Upper lobe of left lung (tissue), 6 donors: ENCODE data around the gene RBM28. TPM values are rescaled to one million over a fixed set of nuclear protein-coding genes. Genes with fewer than 3 reads are reported as not detected.
A peak's percentile ranks its signal among the peaks of the same experiment; 100 is the strongest.

ENCODE experiments used
- ATAC-seq, 2 donors: fragments of 200-7000 bp; cut with Tn5 transposase; one replicate each; pipeline ENCODE4 v1.9.1; 2022; ENCODE audit warnings: mild to moderate bottlenecking in 2 of 2, moderate library complexity in 2 of 2; ENCODE audit not compliant: low FRiP score in 2 of 2
- DNase-seq, 2 donors: peaks; one replicate each; pipeline ENCODE4 v3.0.0-alpha.2; 2019 to 2020
- H3K27ac ChIP-seq, 4 donors: fragments of 200-600 bp; sonication (generic); one replicate each; pipeline ENCODE4 v1.5.1; 2016 to 2019
- H3K27me3 ChIP-seq, 4 donors: fragments of 200-600 bp; sonication (generic); one replicate each; pipeline ENCODE4 v1.5.1; 2017 to 2019
- H3K36me3 ChIP-seq, 4 donors: fragments of 200-600 bp; sonication (generic); one replicate each; pipeline ENCODE4 v1.5.1; 2016 to 2019
- H3K4me1 ChIP-seq, 4 donors: fragments of 200-600 bp; sonication (generic); one replicate each; pipeline ENCODE4 v1.5.1; 2018 to 2019
- H3K4me3 ChIP-seq, 4 donors: fragments of 200-600 bp; sonication (generic); one replicate each; pipeline ENCODE4 v1.5.1; 2017 to 2019; ENCODE audit warnings: mild to moderate bottlenecking in 2 of 4, moderate library complexity in 1 of 4
- H3K9me3 ChIP-seq, 4 donors: fragments of 200-600 bp; sonication (generic); one replicate each; pipeline ENCODE4 v1.5.1; 2018 to 2019
- EP300 ChIP-seq, 4 donors: sonication (generic); formaldehyde crosslinking; IDR thresholded peaks; one replicate each; pipeline ENCODE4 v1.5.1; 2017; ENCODE audit warnings: antibody characterized with exemption in 4 of 4, control low read depth in 2 of 4
- POLR2A ChIP-seq, 4 donors: fragments of 450-650 bp; IDR thresholded peaks; one replicate each; pipeline ENCODE4 v1.5.1; 2016 to 2017; ENCODE audit warnings: antibody characterized with exemption in 4 of 4, mild to moderate bottlenecking in 2 of 4
- POLR2AphosphoS5 ChIP-seq, 2 donors: sonication (generic); formaldehyde crosslinking; IDR thresholded peaks; one replicate each; pipeline ENCODE4 v1.5.1; 2017; ENCODE audit warnings: antibody characterized with exemption in 2 of 2
- WGBS, 2 donors: methylation state at CpG; one replicate each; pipeline ENCODE4 v1.1.5; 2017 to 2018; 5-methylcytosine and 5-hydroxymethylcytosine counted together
- total RNA-seq, 6 donors: library from RNA; depleted of rRNA in 4 of 6; stranded (reverse); fragments of >200 nt in 4 of 6; gene quantifications; one replicate each; pipeline versions ENCODE4 v1.1.0 to v1.2.1, GENCODE V29; 2016 to 2021
- TF ChIP-seq, protein P1 (sequence below), 6 experiments: fragments of 450-650 bp in 4 of 6; fragments of 200-600 bp in 2 of 6; sonication (generic) in 2 of 6; IDR thresholded peaks; one replicate each; pipeline ENCODE4 v1.5.1; 2016 to 2019; ENCODE audit warnings: antibody characterized with exemption in 6 of 6
- donor health status: DM: no; HTN: no; CAD: no; lungs with moderate emphysema.
- donor health status: DM: no; HTN: yes; CAD: no; lungs with severe emphysema.

RBM28 gene
- total RNA-seq, 6 donors from 2014 or later = 20.1 to 108 (median 29.4) TPM

- Histone ChIP-seq H3K27me3 (peaks cover 0 to 19% (median 6%) of the 10 kb centered on the region in 4 donors), H3K9me3 (peaks cover 0 to 3% (median under 1%) of the 10 kb centered on the region in 4 donors), H3K27ac (no peak overlapping the region), H3K36me3 (no peaks in the 10 kb centered on the region), H3K4me3 (no peak overlapping the region), H3K4me1 (peaks cover 7 to 17% (median 15%) of the 10 kb centered on the region in 4 donors)
- no peak for DNase-seq
- 78 to 85% methylated on average over 4 of the region's 4 CpGs for WGBS, 2 donors
- ATAC-seq = no peak
- TF ChIP-seq POLR2AphosphoS5 (IDR thresholded peaks at IDR 0.05) (no peak), EP300 (IDR thresholded peaks at IDR 0.05) (no peak), POLR2A (IDR thresholded peaks at IDR 0.05) (no peak)
- TF ChIP-seq, protein P1, sequence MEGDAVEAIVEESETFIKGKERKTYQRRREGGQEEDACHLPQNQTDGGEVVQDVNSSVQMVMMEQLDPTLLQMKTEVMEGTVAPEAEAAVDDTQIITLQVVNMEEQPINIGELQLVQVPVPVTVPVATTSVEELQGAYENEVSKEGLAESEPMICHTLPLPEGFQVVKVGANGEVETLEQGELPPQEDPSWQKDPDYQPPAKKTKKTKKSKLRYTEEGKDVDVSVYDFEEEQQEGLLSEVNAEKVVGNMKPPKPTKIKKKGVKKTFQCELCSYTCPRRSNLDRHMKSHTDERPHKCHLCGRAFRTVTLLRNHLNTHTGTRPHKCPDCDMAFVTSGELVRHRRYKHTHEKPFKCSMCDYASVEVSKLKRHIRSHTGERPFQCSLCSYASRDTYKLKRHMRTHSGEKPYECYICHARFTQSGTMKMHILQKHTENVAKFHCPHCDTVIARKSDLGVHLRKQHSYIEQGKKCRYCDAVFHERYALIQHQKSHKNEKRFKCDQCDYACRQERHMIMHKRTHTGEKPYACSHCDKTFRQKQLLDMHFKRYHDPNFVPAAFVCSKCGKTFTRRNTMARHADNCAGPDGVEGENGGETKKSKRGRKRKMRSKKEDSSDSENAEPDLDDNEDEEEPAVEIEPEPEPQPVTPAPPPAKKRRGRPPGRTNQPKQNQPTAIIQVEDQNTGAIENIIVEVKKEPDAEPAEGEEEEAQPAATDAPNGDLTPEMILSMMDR (IDR thresholded peaks at IDR 0.05) = no peak
Observed at GRCh38 chr7:128274246-128274883, 69.3 kb downstream of the RBM28 start.

DNA sequence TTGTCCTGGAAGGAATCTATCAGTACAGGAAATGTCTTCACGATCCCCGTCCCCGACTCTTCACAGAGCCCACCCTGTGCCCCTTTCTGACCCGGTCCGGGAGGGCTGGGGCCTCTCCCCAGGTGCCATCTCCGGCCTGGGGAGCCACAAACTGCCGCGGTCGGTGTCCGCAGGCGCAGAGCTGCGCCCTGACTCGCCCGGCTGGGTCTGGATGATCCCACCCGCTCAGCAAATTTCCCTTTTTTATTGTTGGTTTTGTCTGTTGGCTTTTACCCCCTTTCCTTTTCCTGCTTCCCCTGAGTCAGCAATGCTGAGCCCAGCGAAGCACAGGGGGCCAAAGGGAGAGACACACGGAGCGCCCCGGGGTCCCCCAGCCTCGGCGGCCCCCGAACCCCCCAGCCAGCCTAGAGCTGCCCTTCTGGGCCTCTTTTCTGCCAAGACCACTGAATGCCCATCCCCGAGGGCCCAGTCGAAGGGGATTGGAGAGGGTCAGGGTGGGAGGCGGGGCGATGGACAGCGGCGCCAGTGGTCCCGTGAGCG is 71.7 kb downstream of the RBM28 start:
- H3K27me3 ChIP-seq = peaks cover 0 to 19% (median 6%) of the 10 kb centered on the region in 4 donors
- 26 to 31% methylated on average over 29 to 30 of the region's 30 CpGs for WGBS, 2 donors
- H3K9me3 ChIP-seq = no peaks in the 10 kb centered on the region
- no peak overlapping the region for H3K27ac ChIP-seq
- no peak for TF ChIP-seq EP300 (IDR thresholded peaks at IDR 0.05)
- TF ChIP-seq POLR2AphosphoS5 (IDR thresholded peaks at IDR 0.05) = no peak
- no peak for TF ChIP-seq POLR2A (IDR thresholded peaks at IDR 0.05)
- TF ChIP-seq, protein P1 (IDR thresholded peaks at IDR 0.05) = no peak
- H3K4me3 ChIP-seq = peak overlapping the region in 3 of 4 donors; percentile 17 to 41 (median 18)
- ATAC-seq (peak in 1 of 2 donors; percentile 6), DNase-seq (peak in 1 of 2 donors; percentile 58)
- H3K36me3 ChIP-seq = no peaks in the 10 kb centered on the region
- H3K4me1 ChIP-seq = peaks cover 7 to 17% (median 15%) of the 10 kb centered on the region in 4 donors

- TF ChIP-seq POLR2AphosphoS5 (IDR thresholded peaks at IDR 0.05) (no peak), EP300 (IDR thresholded peaks at IDR 0.05) (no peak), POLR2A (IDR thresholded peaks at IDR 0.05) (no peak)
- TF ChIP-seq, protein P1 (IDR thresholded peaks at IDR 0.05) = no peak
- peak; percentile 19 to 44 for ATAC-seq
- no peak overlapping the region for H3K27ac ChIP-seq
Observed at GRCh38 chr7:128271471-128271941, 72.2 kb downstream of the RBM28 start.

DNA sequence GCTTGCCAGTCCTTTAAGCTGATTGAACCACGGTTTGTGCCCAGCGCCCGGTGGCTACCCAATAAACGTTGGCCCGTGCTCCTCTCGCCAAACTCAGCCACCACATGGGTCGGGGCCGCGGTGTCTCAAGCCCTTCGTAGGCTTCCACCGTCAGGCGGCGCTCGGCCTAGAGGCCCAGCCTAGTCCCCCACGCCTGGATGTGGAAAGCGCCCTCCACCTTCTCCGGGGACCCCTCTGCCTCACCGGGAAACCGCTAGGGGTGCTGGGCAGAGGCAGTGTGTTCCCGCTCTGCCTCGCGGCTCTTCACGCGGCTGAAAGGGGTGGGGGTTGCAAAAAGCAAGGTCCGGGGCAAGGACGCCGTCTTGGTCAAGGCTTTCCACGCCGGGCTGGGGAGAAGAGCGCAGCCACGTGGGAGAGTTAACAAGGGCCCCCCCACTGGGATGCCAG is 72.9 kb downstream of the RBM28 start:
- WGBS, 2 donors = 29 to 33% methylated on average over 13 to 31 of the region's 31 CpGs
- peak in 1 of 2 donors; percentile 19 for ATAC-seq
- Histone ChIP-seq H3K4me3 (peak overlapping the region in 1 of 4 donors; percentile 41), H3K27me3 (peaks cover 0 to 19% (median 6%) of the 10 kb centered on the region in 4 donors), H3K9me3 (no peaks in the 10 kb centered on the region), H3K4me1 (peaks cover 7 to 20% (median 16%) of the 10 kb centered on the region in 4 donors), H3K36me3 (no peaks in the 10 kb centered on the region), H3K27ac (no peak overlapping the region)
- no peak for TF ChIP-seq POLR2A (IDR thresholded peaks at IDR 0.05)
- no peak for TF ChIP-seq EP300 (IDR thresholded peaks at IDR 0.05)
- TF ChIP-seq POLR2AphosphoS5 (IDR thresholded peaks at IDR 0.05) = no peak
- TF ChIP-seq, protein P1 (IDR thresholded peaks at IDR 0.05) = no peak
- DNase-seq = peak in 1 of 2 donors; percentile 60

More at GRCh38 chr7:128271471-128271941, 72.2 kb downstream of the RBM28 start:
- Histone ChIP-seq H3K4me1 (peaks cover 7 to 20% (median 16%) of the 10 kb centered on the region in 4 donors), H3K9me3 (no peaks in the 10 kb centered on the region), H3K27me3 (peaks cover 0 to 19% (median 6%) of the 10 kb centered on the region in 4 donors), H3K4me3 (peak overlapping the region in 3 of 4 donors; percentile 17 to 41 (median 18)), H3K36me3 (no peaks in the 10 kb centered on the region)
- DNase-seq = peak in 1 of 2 donors; percentile 83
- WGBS, 2 donors = 7 to 8% methylated on average over 5 to 28 of the region's 37 CpGs
